HepG2 (cell line): ENCODE measurements around the gene DEFB129. TPM values are rescaled to one million over a fixed set of nuclear protein-coding genes. Genes with fewer than 3 reads are reported as not detected.

Experiments
- ATAC-seq: fragments of 200-7000 bp; cut with Tn5 transposase; 3 replicates; pipeline ENCODE4 v1.9.1; 2020; ENCODE audit warnings: mild to moderate bottlenecking, moderate library complexity
- BruUV-seq: library from RNA; stranded (reverse); fragments of 400-500 nt; replicated peaks from 2 replicates; lab custom pipeline; 2021; lab: Mats Ljungman, UMichigan
- CTCF ChIA-PET: fragments of 300-600 bp; formaldehyde crosslinking; extraction: SDS; loops from one replicate; lab custom pipeline; 2021; ENCODE audit warnings: low total read pairs, inconsistent platforms, low intra/inter-chr PET ratio; lab: Yijun Ruan, JAX
- POLR2A ChIA-PET: fragments of 350-600 bp; sonication (Branson Sonifier 250); formaldehyde crosslinking; loops from one replicate; lab custom pipeline; 2020; ENCODE audit warnings: antibody characterized with exemption, inconsistent platforms; lab: Yijun Ruan, JAX
- DNase-seq: peaks from one replicate; pipeline ENCODE4 v3.0.0-alpha.2; 2015; ENCODE audit warnings: low spot score
- FAIRE-seq: peaks from 3 replicates; lab custom pipeline; 2011; peaks lifted over from hg19 to GRCh38; lab: Jason Lieb, UNC
- H2AFZ ChIP-seq: one replicate; pipeline ENCODE4 v1.6.1; 2011; ENCODE audit warnings: low read length, inconsistent platforms
- H3K27ac ChIP-seq: fragments of 300-600 bp; 3 replicates; pipeline ENCODE4 v1.8.0; 2011; ENCODE audit warnings: mixed run types, mild to moderate bottlenecking, mixed read lengths, low read length, inconsistent platforms; ENCODE audit not compliant: insufficient read depth; ENCODE audit errors: extremely low read length
- H3K27me3 ChIP-seq, 2 experiments: fragments of 200-600 bp in 1 of 2; 2 replicates in 1 of 2; 3 replicates in 1 of 2; pipeline versions ENCODE4 v1.6.0 to v1.8.0; 2011; ENCODE audit warnings: low read length in 2 of 2, mild to moderate bottlenecking in 2 of 2, moderate library complexity in 2 of 2, inconsistent platforms in 1 of 2; ENCODE audit not compliant: insufficient read depth in 2 of 2, control insufficient read depth in 1 of 2
- H3K36me3 ChIP-seq, 2 experiments: fragments of 200-600 bp in 1 of 2; replicated peaks in 1 of 2; 2 replicates in 1 of 2; 3 replicates in 1 of 2; pipeline versions ENCODE4 v1.5.1 to v1.8.0; 2011; ENCODE audit warnings: low read length in 2 of 2, inconsistent platforms in 1 of 2; ENCODE audit not compliant: insufficient read depth in 2 of 2, control insufficient read depth in 1 of 2
- H3K4me1 ChIP-seq: 2 replicates; pipeline ENCODE4 v1.5.1; 2012; ENCODE audit warnings: low read length, inconsistent platforms; ENCODE audit not compliant: insufficient read depth
- H3K4me2 ChIP-seq: 2 replicates; pipeline ENCODE4 v1.6.0; 2011; ENCODE audit warnings: low read depth, low read length, inconsistent platforms
- H3K4me3 ChIP-seq, 3 experiments: fragments of 200-600 bp in 1 of 3; sonication (generic), shearing (Covaris generic) in 1 of 3; replicated peaks in 1 of 3; 2 replicates each; pipeline ENCODE4 v1.5.1; 2011 to 2016; ENCODE audit warnings: low read length in 3 of 3, inconsistent platforms in 2 of 3, low read depth in 2 of 3, mild to moderate bottlenecking in 2 of 3, control low read depth in 1 of 3, mixed read lengths in 1 of 3; ENCODE audit not compliant: insufficient read depth in 1 of 3
- H3K79me2 ChIP-seq: one replicate; pipeline ENCODE4 v1.6.1; 2011; ENCODE audit warnings: low read length, inconsistent platforms; ENCODE audit not compliant: insufficient read depth
- H3K9ac ChIP-seq: 2 replicates; pipeline ENCODE4 v1.6.0; 2011; ENCODE audit warnings: mild to moderate bottlenecking, low read depth, low read length, inconsistent platforms; ENCODE audit not compliant: insufficient read depth
- H3K9me3 ChIP-seq: 2 replicates; pipeline ENCODE4 v1.5.1; 2012; ENCODE audit warnings: mild to moderate bottlenecking, low read length
- H4K20me1 ChIP-seq: 2 replicates; pipeline ENCODE4 v1.6.0; 2011; ENCODE audit warnings: inconsistent platforms, mild to moderate bottlenecking, low read length, moderate library complexity; ENCODE audit not compliant: insufficient read depth
- CBFB ChIP-seq: sonication (generic); formaldehyde crosslinking; IDR thresholded peaks from 2 replicates; pipeline ENCODE4 v1.4.0; 2020; ENCODE audit warnings: missing genetic modification reagents
- TERF1 ChIP-seq: sonication (generic); formaldehyde crosslinking; IDR thresholded peaks from 2 replicates; pipeline ENCODE4 v1.8.0; 2022; ENCODE audit warnings: mild to moderate bottlenecking, missing genetic modification reagents, moderate library complexity
- ZFP91 ChIP-seq: sonication (generic); formaldehyde crosslinking; IDR thresholded peaks from 2 replicates; pipeline ENCODE4 v1.9.0; 2022; ENCODE audit warnings: missing genetic modification reagents, mild to moderate bottlenecking, borderline replicate concordance
- ZNF660 ChIP-seq: sonication (generic); formaldehyde crosslinking; IDR thresholded peaks from 2 replicates; pipeline ENCODE4 v1.5.1; 2020; ENCODE audit warnings: mild to moderate bottlenecking, low read depth, missing genetic modification reagents, borderline replicate concordance
- ZNF879 ChIP-seq: sonication (generic); formaldehyde crosslinking; IDR thresholded peaks from 2 replicates; pipeline ENCODE4 v1.8.1; 2023; ENCODE audit warnings: missing genetic modification reagents
- WGBS: methylation state at CpG from one replicate; pipeline ENCODE4 v1.1.6; 2017; ENCODE audit warnings: low lambda C conversion rate; 5-methylcytosine and 5-hydroxymethylcytosine counted together
- in situ Hi-C: cut with HindIII; loops from 2 replicates; pipeline ENCODE4 v1.10.0; 2017; ENCODE audit warnings: low pct_unique_long_range_greater_than_20kb; ENCODE audit not compliant: extremely low pct_ligation_motif_present
- intact Hi-C: fragments of 100-400 bp; cut with micrococcal nuclease; formaldehyde crosslinking; loops from one replicate; pipeline ENCODE4 v1.10.0; 2022; ENCODE audit not compliant: unreplicated experiment
- polyA plus RNA-seq, 8 experiments: library from polyadenylated mRNA; depleted of rRNA in 3 of 8; stranded (reverse) in 7 of 8; unstranded in 1 of 8; fragments of >200 nt; fragmentation: Illumina TruSeq in 4 of 8; extraction: Trizol in 4 of 8; gene quantifications; 2 replicates each; pipeline versions ENCODE4 v1.2.1 to v1.2.3, GENCODE V29; 2011 to 2016; ENCODE audit warnings: low read depth in 4 of 8, missing spikeins in 1 of 8, mixed read lengths in 1 of 8; ENCODE audit not compliant: insufficient read depth in 1 of 8
- total RNA-seq, 5 experiments: library from RNA; depleted of rRNA; stranded (reverse); fragments of >200 nt; fragmentation: Illumina TruSeq; extraction: Trizol; gene quantifications; 2 replicates each; pipeline ENCODE4 v1.2.3, GENCODE V29; 2016; ENCODE audit warnings: low read depth in 1 of 5
- TF ChIP-seq, protein P1 (sequence below): sonication (generic); formaldehyde crosslinking; IDR thresholded peaks from 2 replicates; pipeline ENCODE4 v1.4.0; 2020; ENCODE audit warnings: missing genetic modification reagents
- TF ChIP-seq, protein P2 (sequence below): sonication (generic); formaldehyde crosslinking; IDR thresholded peaks from 2 replicates; pipeline ENCODE4 v1.8.1; 2023; ENCODE audit warnings: mild to moderate bottlenecking, missing genetic modification reagents
- TF ChIP-seq, protein P3 (sequence below): sonication (generic); formaldehyde crosslinking; IDR thresholded peaks from 2 replicates; pipeline ENCODE4 v1.9.0; 2022; ENCODE audit warnings: low read depth, missing genetic modification reagents

DEFB129 gene
- total and polyA plus RNA-seq, 2 of the 13 experiments (the other 11 are each of a cell fraction or from before 2014, with no cell fraction given), result not detected

- TF ChIP-seq TERF1 (CRISPR knock-in tag), result no peak
- TF ChIP-seq CBFB (CRISPR knock-in tag), result no peak
- TF ChIP-seq, protein P1, sequence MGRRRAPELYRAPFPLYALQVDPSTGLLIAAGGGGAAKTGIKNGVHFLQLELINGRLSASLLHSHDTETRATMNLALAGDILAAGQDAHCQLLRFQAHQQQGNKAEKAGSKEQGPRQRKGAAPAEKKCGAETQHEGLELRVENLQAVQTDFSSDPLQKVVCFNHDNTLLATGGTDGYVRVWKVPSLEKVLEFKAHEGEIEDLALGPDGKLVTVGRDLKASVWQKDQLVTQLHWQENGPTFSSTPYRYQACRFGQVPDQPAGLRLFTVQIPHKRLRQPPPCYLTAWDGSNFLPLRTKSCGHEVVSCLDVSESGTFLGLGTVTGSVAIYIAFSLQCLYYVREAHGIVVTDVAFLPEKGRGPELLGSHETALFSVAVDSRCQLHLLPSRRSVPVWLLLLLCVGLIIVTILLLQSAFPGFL (CRISPR knock-in tag), result no peak
- TF ChIP-seq, protein P2, sequence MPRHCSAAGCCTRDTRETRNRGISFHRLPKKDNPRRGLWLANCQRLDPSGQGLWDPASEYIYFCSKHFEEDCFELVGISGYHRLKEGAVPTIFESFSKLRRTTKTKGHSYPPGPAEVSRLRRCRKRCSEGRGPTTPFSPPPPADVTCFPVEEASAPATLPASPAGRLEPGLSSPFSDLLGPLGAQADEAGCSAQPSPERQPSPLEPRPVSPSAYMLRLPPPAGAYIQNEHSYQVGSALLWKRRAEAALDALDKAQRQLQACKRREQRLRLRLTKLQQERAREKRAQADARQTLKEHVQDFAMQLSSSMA, result no peak
- no peak for TF ChIP-seq ZNF660 (CRISPR knock-in tag)
- TF ChIP-seq ZNF879 (CRISPR knock-in tag), result no peak
Measured at GRCh38 chr20:237929-238328, 10.9 kb downstream of the DEFB129 start (continued).

- no TSS peak for BruUV-seq
- 9% methylated on average over 2 of the region's 2 CpGs for WGBS
- no peaks in the 10 kb centered on the region for H3K36me3 ChIP-seq
- in situ Hi-C loops (no loop called here), intact Hi-C loops (no loop called here)
- FAIRE-seq (no peak), DNase-seq (no peak), ATAC-seq (no peak)
- no peaks in the 10 kb centered on the region for H3K4me1 ChIP-seq
- H3K27me3 ChIP-seq, result peaks cover 0 to 21% of the 10 kb centered on the region in 2 experiments; a peak in 3 of 5 replicates
- no peaks in the 10 kb centered on the region for H3K9me3 ChIP-seq
- no peak overlapping the region for H3K4me3 ChIP-seq
- H3K27ac ChIP-seq, result no peak overlapping the region
- TF ChIP-seq, protein P3, sequence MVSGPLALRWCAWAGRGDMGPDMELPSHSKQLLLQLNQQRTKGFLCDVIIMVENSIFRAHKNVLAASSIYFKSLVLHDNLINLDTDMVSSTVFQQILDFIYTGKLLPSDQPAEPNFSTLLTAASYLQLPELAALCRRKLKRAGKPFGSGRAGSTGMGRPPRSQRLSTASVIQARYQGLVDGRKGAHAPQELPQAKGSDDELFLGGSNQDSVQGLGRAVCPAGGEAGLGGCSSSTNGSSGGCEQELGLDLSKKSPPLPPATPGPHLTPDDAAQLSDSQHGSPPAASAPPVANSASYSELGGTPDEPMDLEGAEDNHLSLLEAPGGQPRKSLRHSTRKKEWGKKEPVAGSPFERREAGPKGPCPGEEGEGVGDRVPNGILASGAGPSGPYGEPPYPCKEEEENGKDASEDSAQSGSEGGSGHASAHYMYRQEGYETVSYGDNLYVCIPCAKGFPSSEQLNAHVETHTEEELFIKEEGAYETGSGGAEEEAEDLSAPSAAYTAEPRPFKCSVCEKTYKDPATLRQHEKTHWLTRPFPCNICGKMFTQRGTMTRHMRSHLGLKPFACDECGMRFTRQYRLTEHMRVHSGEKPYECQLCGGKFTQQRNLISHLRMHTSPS (CRISPR knock-in tag), result no peak
- TF ChIP-seq ZFP91, result no peak
- no peak overlapping the region for H3K4me2 ChIP-seq
- no peak overlapping the region for H3K9ac ChIP-seq
- H3K79me2 ChIP-seq, result no peaks in the 10 kb centered on the region
- CTCF ChIA-PET, result no interaction called here
- no peak overlapping the region for H2AFZ ChIP-seq
- no peaks in the 10 kb centered on the region for H4K20me1 ChIP-seq
- POLR2A ChIA-PET, result no interaction called here
Measured at GRCh38 chr20:242905-243304, 15.8 kb downstream of the DEFB129 start.
